Measurements from ENCODE around the gene TRIO.

The TRIO gene

DNA sequence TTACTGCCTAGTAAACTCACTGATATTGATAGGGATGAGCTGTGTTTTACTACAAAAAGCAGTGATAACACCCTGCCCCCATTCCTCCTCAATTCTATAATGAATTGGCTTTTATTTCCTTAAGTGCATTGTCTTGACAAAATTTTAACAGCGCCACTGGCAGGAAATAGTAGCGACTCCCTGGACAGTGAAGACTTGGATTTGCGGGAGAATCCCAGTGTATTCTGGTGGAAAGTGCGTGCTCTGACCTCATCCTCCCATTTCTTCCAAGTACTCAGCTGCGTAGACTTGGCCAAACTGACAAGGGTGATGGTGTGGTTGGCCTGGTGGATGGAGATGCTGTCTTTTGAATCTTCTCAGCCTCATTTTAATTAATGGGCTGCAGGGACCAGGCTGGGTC lies 5.3 kb downstream of the TRIO start:
- CTCF ChIA-PET: interaction anchor here (1.1 to 2.1 kb wide), 4 partner anchors 8 to 122 kb away, joined by 4 to 7 read pairs (median 5); no protein-coding TSS in a partner anchor
- DNase-seq (ENCODE audit: extremely low spot score): no peak
- no peak for TF ChIP-seq CTCF (IDR thresholded peaks at IDR 0.05; ENCODE audit: control extremely low read depth, extremely low read depth, low read depth, missing control alignments)
- POLR2A ChIA-PET: interaction anchor here (0.5 to 0.6 kb wide), 2 partner anchors 25 to 104 kb away, joined by 3 read pairs; no protein-coding TSS in a partner anchor

DNA sequence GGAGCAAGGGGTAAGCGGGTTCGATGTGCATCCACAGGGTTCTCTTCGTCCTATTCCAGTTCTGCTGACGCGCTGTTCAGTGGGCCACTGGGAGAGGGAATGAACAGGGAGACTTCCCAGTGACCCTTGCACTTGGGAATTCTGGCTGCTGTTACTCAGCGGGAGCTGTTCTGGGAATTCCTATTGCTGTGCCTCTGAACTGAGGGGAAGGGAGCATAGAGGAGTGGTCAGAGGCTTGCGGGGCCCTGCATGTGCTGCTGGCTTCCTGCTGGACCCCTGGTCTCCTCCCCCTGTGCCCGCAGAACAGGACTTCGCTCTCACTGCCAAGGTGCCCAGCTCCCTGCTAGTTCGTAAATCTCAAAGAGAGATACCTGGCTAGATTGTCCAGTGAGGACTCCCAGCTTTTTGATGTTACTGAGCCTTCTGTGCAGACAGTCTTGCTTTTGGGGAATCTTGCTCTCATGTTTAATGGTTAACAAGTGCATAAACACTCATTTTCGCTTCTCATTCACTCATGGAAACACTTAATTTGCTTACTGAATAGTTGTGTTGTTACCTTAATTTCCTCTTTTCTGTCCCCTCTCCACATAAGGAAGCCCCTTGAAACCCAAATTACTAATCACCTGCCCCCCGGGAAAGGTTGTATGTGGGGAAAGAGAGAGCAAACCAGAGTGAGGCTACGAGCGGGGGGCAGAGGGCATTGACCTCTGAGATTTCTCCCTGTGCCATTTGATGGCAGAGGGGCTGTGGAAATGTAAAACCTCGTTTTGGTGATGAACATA lies 5.9 kb downstream of the TRIO start:
- CTCF ChIA-PET: interaction anchor here (1.3 to 2.1 kb wide), 4 partner anchors 10 to 121 kb away, joined by 4 to 7 read pairs (median 6); no protein-coding TSS in a partner anchor
- TF ChIP-seq CTCF (IDR thresholded peaks at IDR 0.05; ENCODE audit: control extremely low read depth, extremely low read depth, low read depth, missing control alignments): no peak
- DNase-seq (ENCODE audit: extremely low spot score): no peak
- POLR2A ChIA-PET: interaction anchor here (0.5 kb wide), 1 partner anchor 103 kb away, joined by 3 read pairs; no protein-coding TSS in a partner anchor

- DNase-seq (ENCODE audit: extremely low spot score): no peak
- no peak for TF ChIP-seq CTCF (IDR thresholded peaks at IDR 0.05; ENCODE audit: control extremely low read depth, extremely low read depth, low read depth, missing control alignments)
- ChIA-PET CTCF (interaction anchor here (1.5 to 2.1 kb wide), 4 partner anchors 14 to 121 kb away, joined by 4 to 7 read pairs (median 6); no protein-coding TSS in a partner anchor), POLR2A (no interaction called here)
Observed at GRCh38 chr5:14149672-14150274, 6.6 kb downstream of the TRIO start.

GRCh38 chr5:14151416-14151815 lies 8.3 kb downstream of the TRIO start:
- TF ChIP-seq CTCF (IDR thresholded peaks at IDR 0.05; ENCODE audit: control extremely low read depth, extremely low read depth, low read depth, missing control alignments): no peak
- no peak for DNase-seq (ENCODE audit: extremely low spot score)
- POLR2A ChIA-PET: no interaction called here
- CTCF ChIA-PET: interaction anchor here (1.3 kb wide), 1 partner anchor 109 kb away, joined by 3 read pairs; no protein-coding TSS in a partner anchor

DNA sequence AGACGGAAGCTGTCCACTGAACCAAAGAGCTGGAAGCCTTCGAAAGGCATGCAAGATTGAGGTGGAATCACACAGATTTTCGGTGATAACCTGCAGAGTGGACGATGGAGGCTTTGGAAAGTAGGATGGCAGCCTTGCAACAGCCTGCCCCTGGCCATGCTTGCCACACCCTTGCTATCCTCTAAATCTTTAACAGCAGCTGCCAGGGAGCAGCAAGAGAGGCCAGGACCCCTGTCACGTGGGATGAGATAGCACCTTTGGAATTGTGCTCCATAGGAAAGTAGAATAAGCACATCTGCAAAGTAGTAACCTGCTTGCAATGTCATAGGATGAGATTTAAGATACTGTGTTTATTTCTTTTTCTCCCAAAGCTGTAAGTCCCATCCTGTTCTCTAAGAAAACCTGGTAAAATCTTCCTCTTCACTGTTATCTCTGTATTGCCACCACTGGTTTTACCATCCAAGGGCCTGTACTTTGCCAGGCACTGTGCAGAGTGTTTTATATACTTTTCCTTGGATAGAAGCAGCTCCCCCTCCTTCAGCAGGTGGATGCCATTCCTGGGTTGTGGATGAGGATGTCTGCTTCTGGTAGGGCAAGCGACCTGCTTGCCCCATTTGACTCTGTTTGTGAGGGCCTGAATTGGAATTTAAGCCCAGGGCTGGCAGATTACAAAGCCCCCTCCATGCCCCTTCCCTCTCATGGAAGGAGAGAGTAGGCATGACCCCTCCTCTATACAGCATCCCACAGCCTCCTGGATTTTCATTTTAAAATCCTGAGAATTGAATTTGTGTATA lies 10.1 kb downstream of the TRIO start:
- DNase-seq (ENCODE audit: extremely low spot score): no peak
- POLR2A ChIA-PET: interaction anchor here (1.4 to 1.6 kb wide), 2 partner anchors 8 to 20 kb away, joined by 3 to 8 read pairs; no protein-coding TSS in a partner anchor
- CTCF ChIA-PET: interaction anchor here (0.7 to 4.4 kb wide), 11 partner anchors 8 to 124 kb away, joined by 3 to 21 read pairs (median 5); no protein-coding TSS in a partner anchor
- no peak for TF ChIP-seq CTCF (IDR thresholded peaks at IDR 0.05; ENCODE audit: control extremely low read depth, extremely low read depth, low read depth, missing control alignments)
